ENCODE results near the gene RRAS2. TPM values are rescaled to one million over a fixed set of nuclear protein-coding genes. Genes with fewer than 3 reads are reported as not detected.

The RRAS2 gene
- total RNA-seq, 2 experiments from 2014 or later = 0.60 TPM; not detected in 1

- ChIA-PET CTCF (ENCODE audit: unreplicated experiment) (no interaction called here), POLR2A (interaction anchor here (1.3 kb wide), 1 partner anchor 134 kb away, joined by 3 read pairs; no protein-coding TSS in a partner anchor)
- Histone ChIP-seq H2AFZ (ENCODE audit: low read length) (no peak overlapping the region), H3K9me2 (ENCODE audit: insufficient read depth, low read length) (no peaks in the 10 kb centered on the region), H3K4me1 (ENCODE audit: insufficient read depth, low read length, poor library complexity, severe bottlenecking) (no peaks in the 10 kb centered on the region), H3K9me3 (ENCODE audit: low read length) (no peaks in the 10 kb centered on the region), H3K27ac (ENCODE audit: low read depth, low read length, poor library complexity, severe bottlenecking) (no peak overlapping the region), H3K4me3 (ENCODE audit: low read depth, low read length, poor library complexity, severe bottlenecking) (no peak overlapping the region), H3K79me2 (ENCODE audit: insufficient read depth, low read depth, low read length) (no peaks in the 10 kb centered on the region), H4K20me1 (ENCODE audit: insufficient read depth, low read length) (no peaks in the 10 kb centered on the region), H3K36me3 (ENCODE audit: insufficient read depth, low read length) (no peaks in the 10 kb centered on the region), H3K4me2 (ENCODE audit: low read length) (no peak overlapping the region)
- intact Hi-C loops (cut with micrococcal nuclease; ENCODE audit: unreplicated experiment) = no loop called here
- DNase-seq (ENCODE audit: low spot score) = no peak
- TF ChIP-seq EZH2phosphoT487 (IDR thresholded peaks at IDR 0.05; ENCODE audit: borderline replicate concordance, low read depth, low read length) = no peak
- TF ChIP-seq CTCF (conservative IDR thresholded peaks at IDR 0.05; ENCODE audit: low read length) = no peak
- BruUV-seq (replicated peaks) = no TSS peak
These were observed 15.1 kb upstream of the RRAS2 start for GRCh38 chr11:14373941-14374646.

GRCh38 chr11:14372011-14372410 lies 13.0 kb upstream of the RRAS2 start:
- no peak for TF ChIP-seq EZH2phosphoT487 (IDR thresholded peaks at IDR 0.05; ENCODE audit: borderline replicate concordance, low read depth, low read length)
- TF ChIP-seq CTCF (conservative IDR thresholded peaks at IDR 0.05; ENCODE audit: low read length) = no peak
- Histone ChIP-seq H3K9me2 (ENCODE audit: insufficient read depth, low read length) (no peaks in the 10 kb centered on the region), H3K4me1 (ENCODE audit: insufficient read depth, low read length, poor library complexity, severe bottlenecking) (no peaks in the 10 kb centered on the region), H3K79me2 (ENCODE audit: insufficient read depth, low read depth, low read length) (no peaks in the 10 kb centered on the region), H3K9me3 (ENCODE audit: low read length) (no peaks in the 10 kb centered on the region), H3K27ac (ENCODE audit: low read depth, low read length, poor library complexity, severe bottlenecking) (no peak overlapping the region), H3K4me3 (ENCODE audit: low read depth, low read length, poor library complexity, severe bottlenecking) (no peak overlapping the region), H3K4me2 (ENCODE audit: low read length) (no peak overlapping the region), H2AFZ (ENCODE audit: low read length) (no peak overlapping the region), H3K36me3 (ENCODE audit: insufficient read depth, low read length) (no peaks in the 10 kb centered on the region), H4K20me1 (ENCODE audit: insufficient read depth, low read length) (no peaks in the 10 kb centered on the region)
- intact Hi-C loops (cut with micrococcal nuclease; ENCODE audit: unreplicated experiment) = no loop called here
- POLR2A ChIA-PET = no interaction called here
- CTCF ChIA-PET (ENCODE audit: unreplicated experiment) = no interaction called here
- no peak for DNase-seq (ENCODE audit: low spot score)
- no TSS peak for BruUV-seq (replicated peaks)

- Histone ChIP-seq H3K4me2 (ENCODE audit: low read length) (no peak overlapping the region), H3K79me2 (ENCODE audit: insufficient read depth, low read depth, low read length) (no peaks in the 10 kb centered on the region), H3K9me2 (ENCODE audit: insufficient read depth, low read length) (no peaks in the 10 kb centered on the region), H4K20me1 (ENCODE audit: insufficient read depth, low read length) (no peaks in the 10 kb centered on the region), H2AFZ (ENCODE audit: low read length) (no peak overlapping the region), H3K36me3 (ENCODE audit: insufficient read depth, low read length) (no peaks in the 10 kb centered on the region), H3K27ac (ENCODE audit: low read depth, low read length, poor library complexity, severe bottlenecking) (no peak overlapping the region), H3K9me3 (ENCODE audit: low read length) (no peaks in the 10 kb centered on the region), H3K4me3 (ENCODE audit: low read depth, low read length, poor library complexity, severe bottlenecking) (no peak overlapping the region), H3K4me1 (ENCODE audit: insufficient read depth, low read length, poor library complexity, severe bottlenecking) (no peaks in the 10 kb centered on the region)
- ChIA-PET POLR2A (interaction anchor here (1.2 kb wide), 1 partner anchor 43 kb away, joined by 4 read pairs; no protein-coding TSS in a partner anchor), CTCF (ENCODE audit: unreplicated experiment) (no interaction called here)
- intact Hi-C loops (cut with micrococcal nuclease; ENCODE audit: unreplicated experiment) = no loop called here
- BruUV-seq (replicated peaks) = no TSS peak
- no peak for TF ChIP-seq EZH2phosphoT487 (IDR thresholded peaks at IDR 0.05; ENCODE audit: borderline replicate concordance, low read depth, low read length)
- TF ChIP-seq CTCF (conservative IDR thresholded peaks at IDR 0.05; ENCODE audit: low read length) = no peak
- no peak for DNase-seq (ENCODE audit: low spot score)
These were observed 12.3 kb upstream of the RRAS2 start for GRCh38 chr11:14371249-14371648.
